EL (cell line): ENCODE measurements around the gene NOPCHAP1.

Experiments used
- DNase-seq: peaks from one replicate; pipeline ENCODE4 v3.0.0-alpha.2; 2016

Gene NOPCHAP1

GRCh38 chr12:105024928-105025327 lies 38.8 kb downstream of the NOPCHAP1 start:
- no peak for DNase-seq

DNA sequence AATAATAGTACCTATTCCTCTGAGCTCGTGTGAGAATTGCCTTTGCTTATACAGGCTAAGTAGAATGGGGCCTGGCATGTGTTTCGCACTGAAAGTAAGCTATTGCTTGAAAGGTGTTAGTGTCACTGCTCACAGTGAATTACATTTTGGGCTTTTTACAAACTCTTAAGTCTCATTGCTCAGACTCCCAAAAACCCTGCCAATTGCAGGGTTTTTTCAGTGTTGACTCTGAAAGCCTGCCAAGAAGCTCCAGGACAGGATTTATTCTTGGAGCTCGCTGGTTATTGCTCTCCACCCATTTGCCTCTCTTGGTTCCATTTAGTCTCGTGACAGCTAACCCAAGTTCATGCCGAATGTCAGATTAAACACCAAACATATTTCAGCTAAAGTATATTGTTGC lies 39.8 kb downstream of the NOPCHAP1 start:
- DNase-seq: no peak

GRCh38 chr12:105026411-105026810 lies 40.3 kb downstream of the NOPCHAP1 start:
- DNase-seq: no peak

DNA sequence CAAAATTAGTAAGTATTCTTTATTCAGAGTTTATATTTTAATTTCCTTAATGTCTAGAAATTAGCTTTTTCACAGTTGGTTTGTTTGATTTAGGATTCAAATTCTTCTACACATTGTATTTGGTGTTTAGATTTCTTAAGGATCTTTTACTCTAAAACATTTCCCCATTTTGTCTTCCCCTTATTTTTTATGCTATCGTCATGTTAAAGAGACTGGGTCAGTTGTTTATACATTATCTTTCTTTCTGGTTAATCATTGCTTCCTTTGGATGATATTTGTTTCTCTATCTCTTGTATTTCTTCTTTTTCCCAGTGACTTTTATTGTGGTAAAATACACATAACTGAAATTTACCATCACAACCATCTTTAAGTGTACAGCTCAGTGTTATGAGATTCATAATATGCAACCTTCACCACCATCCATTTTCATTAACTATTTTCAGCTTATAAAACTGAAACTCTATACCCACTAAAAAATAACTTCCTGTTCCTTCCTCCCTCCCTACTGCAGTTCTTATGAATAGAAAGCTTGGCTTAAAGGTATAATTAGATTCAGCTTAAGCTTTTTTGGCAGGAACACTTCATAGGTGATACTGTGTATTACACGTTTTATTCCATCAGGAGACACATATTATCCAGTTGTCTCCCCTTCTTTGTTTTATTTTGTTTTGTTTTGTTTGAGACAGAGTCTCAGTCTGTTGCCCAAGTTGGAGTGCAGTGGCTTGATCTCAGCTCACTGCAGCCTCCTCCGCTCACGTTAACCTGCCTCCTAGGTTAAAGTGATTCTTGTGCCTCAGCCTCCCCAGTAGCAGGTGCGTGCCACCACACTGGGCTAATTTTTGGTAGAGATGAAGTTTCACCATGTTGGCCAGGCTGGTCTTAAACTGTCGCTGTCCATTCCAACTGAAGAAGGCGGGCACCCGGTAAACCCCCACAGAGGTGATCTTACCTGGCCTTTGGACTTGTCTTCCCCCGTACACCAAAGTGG lies 45.0 kb downstream of the NOPCHAP1 start:
- no peak for DNase-seq

- no peak for DNase-seq
Observed at GRCh38 chr12:105032703-105033357, 46.7 kb downstream of the NOPCHAP1 start.

GRCh38 chr12:105033851-105034250 lies 47.7 kb downstream of the NOPCHAP1 start:
- no peak for DNase-seq
